Measurements from ENCODE around the gene TRNAU1AP.

GRCh38 chr1:28505406-28506187, 47.3 kb upstream of the TRNAU1AP start, which contains the start of gene RCC1:
- peak; percentile 90 to 94 for TF ChIP-seq POLR2A (IDR thresholded peaks at IDR 0.05)
- TF ChIP-seq CTCF (IDR thresholded peaks at IDR 0.05 in 4 of 5, conservative IDR thresholded peaks at IDR 0.05 in 1 of 5) = no peak

Data from gastrocnemius medialis (tissue), 4 donors.